Activated CD4-positive, alpha-beta T cell treated with anti-CD3 and anti-CD28 coated beads for 48 hours (primary cell): ENCODE results near the gene PTGER4.
"Not testable (repeated sequence)": the region's sequence is repeated elsewhere in the genome, so short reads cannot be mapped to it uniquely, and the experiment has no call there.

ENCODE experiments used
- DNase-seq: peaks from one replicate; pipeline ENCODE4 v3.0.0-alpha.2; 2020

Gene PTGER4

GRCh38 chr5:40694433-40694832 is 14.7 kb downstream of the PTGER4 start:
- DNase-seq, result no peak

- DNase-seq, result no peak
Observed at GRCh38 chr5:40700116-40700782, 20.5 kb downstream of the PTGER4 start.

DNA sequence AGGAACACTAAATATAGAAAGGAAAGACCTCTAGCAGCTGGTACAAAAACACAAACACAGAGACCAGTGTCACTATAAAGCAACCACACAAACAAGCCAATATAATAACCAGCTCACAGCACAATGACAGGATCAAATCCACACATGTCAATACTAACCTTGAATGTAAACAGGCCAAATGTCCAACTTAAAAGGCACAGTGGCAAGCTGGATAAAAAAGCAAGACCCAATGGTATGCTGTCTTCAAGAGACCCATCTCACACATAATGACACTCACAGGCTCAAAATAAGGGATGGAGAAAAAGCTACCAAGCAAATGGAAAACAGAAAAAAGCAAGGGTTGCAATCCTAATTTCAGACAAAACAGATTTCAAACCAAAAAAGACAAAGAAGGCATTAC is 22.3 kb downstream of the PTGER4 start:
- not testable (repeated sequence) for DNase-seq

DNA sequence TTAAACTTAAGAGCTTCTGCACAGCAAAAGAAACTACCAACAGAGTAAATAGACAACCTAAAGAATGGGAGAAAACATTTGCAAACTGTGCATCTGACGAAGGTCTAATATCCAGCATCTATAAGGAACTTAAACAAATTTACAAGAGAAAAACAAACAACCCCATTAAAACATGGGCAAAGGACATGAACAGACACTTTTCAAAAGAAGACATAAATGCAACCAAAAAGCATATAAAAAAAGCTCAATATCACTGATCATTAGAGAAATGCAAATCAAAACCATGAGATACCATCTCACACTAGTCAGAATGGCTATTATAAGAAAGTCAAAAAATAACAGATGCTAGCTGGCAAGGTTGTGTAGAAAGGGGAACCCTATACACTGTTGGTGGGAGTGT is 25.8 kb downstream of the PTGER4 start:
- not testable (repeated sequence) for DNase-seq

DNA sequence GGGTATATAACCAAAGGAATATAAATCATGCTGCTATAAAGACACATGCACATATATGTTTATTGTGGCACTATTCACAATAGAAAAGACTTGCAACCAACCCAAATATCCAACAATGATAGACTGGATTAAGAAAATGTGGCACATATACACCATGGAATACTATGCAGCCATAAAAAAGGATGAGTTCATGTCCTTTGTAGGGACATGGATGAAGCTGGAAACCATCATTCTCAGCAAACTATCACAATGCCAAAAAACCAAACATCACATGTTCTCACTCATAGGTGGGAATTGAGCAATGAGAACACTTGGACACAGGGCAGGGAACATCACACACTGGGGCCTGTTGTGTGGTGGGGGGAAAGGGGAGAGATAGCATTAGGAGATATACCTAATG is 30.9 kb downstream of the PTGER4 start:
- not testable (repeated sequence) for DNase-seq

- no peak for DNase-seq
Observed at GRCh38 chr5:40714001-40714400, 34.3 kb downstream of the PTGER4 start.

GRCh38 chr5:40716000-40716399 is 36.3 kb downstream of the PTGER4 start:
- no peak for DNase-seq

DNA sequence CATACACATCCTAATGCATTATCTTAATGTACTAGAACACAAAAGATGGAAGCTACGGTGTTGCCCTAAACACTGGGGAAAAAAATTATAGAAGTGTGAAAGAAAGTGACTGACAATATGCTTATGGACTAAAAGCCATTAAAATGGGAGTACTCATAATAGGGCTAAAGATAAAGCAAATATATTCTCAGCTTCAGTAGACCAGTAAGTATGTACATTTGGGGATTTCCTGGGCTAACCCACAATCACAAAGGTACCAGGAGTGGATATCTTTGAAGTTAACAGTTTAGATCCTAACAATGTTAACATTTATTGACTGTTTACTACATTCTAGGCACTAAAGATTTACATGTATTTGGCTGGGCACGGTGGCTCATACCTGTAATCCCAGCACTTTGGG is 36.9 kb downstream of the PTGER4 start:
- no peak for DNase-seq

- no peak for DNase-seq
Observed at GRCh38 chr5:40717281-40717680, 37.6 kb downstream of the PTGER4 start.

DNA sequence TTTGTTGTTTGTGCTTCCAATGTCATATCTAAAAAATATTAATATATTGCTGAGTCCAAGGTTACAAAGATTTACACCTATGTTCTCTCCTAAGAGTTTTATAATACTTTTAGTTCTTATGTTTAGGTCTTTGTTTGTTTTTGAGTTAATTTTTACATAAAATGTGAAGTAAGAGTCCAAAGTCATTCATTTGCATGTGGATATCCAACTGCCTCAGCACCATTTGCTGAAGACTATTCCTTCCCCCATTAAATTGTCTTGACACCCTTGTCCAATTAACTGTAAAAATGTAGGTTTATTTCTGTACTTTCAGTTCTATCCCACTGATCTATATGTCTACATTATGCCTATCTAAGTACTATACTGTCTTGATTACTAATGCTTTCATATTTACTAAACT is 40.4 kb downstream of the PTGER4 start:
- DNase-seq, result no peak

DNA sequence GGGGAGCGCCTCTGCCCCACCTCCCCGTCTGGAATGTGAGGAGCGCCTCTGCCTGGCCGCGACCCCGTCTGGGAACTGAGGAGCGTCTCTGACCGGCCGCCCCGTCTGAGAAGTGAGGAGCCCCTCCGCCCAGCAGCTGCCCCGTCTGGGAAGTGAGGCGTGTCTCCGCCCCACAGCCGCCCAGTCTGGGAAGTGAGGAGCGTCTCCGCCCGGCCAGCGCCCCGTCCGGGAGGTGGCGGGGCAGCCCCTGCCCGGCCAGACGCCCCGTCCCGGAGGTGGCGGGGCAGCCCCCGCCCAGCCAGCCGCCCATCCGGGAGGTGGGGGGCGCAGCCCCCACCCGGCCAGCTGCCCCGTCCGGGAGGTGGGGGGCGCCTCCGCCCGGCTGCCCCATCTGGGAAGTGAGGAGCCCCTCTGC is 42.8 kb downstream of the PTGER4 start:
- DNase-seq, result not testable (repeated sequence)

DNA sequence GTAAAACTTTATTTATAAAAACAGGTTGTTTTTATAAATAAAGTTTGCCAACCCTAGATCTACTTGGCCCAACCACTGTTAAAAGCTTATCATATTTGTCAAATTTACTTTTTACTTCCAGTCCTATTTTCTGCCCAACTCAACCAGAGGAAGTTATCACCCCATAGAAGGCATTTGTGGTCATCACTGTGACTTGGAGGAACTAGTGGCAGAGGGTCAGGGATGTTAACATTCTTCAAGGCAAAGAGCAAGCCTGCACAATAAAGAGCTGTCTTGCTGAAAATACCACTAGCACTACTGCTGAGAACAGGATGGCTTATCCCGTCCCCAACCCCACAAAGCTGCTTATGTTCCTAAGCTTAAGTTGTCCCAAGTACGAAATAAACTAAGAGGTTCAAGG is 53.7 kb downstream of the PTGER4 start:
- no peak for DNase-seq

GRCh38 chr5:40733879-40734563 is 54.3 kb downstream of the PTGER4 start:
- no peak for DNase-seq

- DNase-seq, result no peak
Observed at GRCh38 chr5:40734986-40735385, 55.3 kb downstream of the PTGER4 start.

DNA sequence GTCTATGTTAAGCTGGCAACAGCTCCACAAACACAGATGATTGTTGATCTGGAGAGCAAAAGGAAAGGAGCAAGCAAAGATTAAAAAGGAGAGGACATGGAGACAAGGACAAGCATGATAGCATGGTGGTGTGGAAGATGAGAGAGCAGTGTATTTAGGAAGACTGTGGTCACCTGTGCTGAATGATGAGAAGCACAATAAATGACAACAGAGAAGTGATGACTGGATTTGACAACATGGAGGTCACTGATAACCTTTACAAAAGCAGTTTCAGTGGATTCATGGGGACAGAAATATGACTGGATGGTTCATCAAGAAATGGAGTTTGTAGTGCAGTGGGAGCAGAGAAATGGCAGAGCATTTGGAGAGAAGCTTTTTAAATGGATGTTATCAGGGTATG is 55.9 kb downstream of the PTGER4 start:
- no peak for DNase-seq

DNA sequence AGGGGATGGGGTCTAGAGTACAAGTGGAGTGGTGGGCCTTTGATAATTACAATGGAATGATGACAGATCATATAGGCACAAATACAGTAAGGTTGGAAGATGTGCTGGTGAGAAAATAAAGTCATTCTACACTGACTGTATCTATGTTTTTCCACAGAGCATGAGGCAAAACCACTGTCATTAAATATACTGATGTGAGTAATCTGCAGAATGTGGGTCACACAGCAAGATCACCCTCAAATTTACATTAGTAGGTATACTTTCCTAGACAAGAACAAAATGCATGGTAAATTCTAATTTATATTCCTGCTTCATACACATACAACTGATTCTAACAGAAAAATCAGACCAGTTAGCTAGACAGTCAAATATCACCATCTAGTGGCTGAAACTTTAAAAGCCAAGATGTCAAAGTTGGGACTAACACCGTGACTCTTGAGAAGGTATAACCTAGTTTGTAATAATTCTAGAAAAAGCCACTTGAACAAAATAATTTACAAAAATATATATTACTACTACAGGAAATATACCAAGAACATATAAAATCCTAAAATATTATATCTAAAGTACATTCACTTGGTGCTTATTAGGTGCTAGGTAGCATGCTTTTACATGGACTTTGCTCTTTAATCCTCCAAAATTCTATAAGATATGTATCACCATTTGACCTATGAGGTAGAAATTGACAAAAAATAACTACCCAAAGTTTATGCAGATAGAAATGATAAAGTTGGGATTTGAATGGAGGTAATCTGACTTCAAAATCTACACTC is 56.6 kb downstream of the PTGER4 start:
- DNase-seq, result no peak

- DNase-seq, result no peak
Observed at GRCh38 chr5:40738502-40738901, 58.8 kb downstream of the PTGER4 start.
